GM12878 (cell line): Measurements from ENCODE around the gene TRPT1. TPM values are rescaled to one million over a fixed set of nuclear protein-coding genes. Genes with fewer than 3 reads are reported as not detected.

Experiments used
- BCL11A ChIP-seq: IDR thresholded peaks from 2 replicates; pipeline ENCODE4 v1.6.1; 2011; ENCODE audit warnings: low read depth, low read length
- BRCA1 ChIP-seq: IDR thresholded peaks from 2 replicates; pipeline ENCODE4 v1.6.1; 2011; ENCODE audit warnings: low read depth, low read length, improper control_type of control experiment
- CBX3 ChIP-seq: fragments of 200-600 bp; sonication (generic); IDR thresholded peaks from 2 replicates; pipeline ENCODE4 v1.6.1; 2016; ENCODE audit warnings: low read depth, borderline replicate concordance
- CBX5 ChIP-seq: sonication (generic); IDR thresholded peaks from 2 replicates; pipeline ENCODE4 v1.6.1; 2016; ENCODE audit warnings: low read depth, moderate library complexity, mild to moderate bottlenecking, inconsistent platforms
- ETV6 ChIP-seq, 2 experiments: fragments of 450-650 bp in 1 of 2; IDR thresholded peaks in 1 of 2; conservative IDR thresholded peaks in 1 of 2; 2 replicates each; pipeline ENCODE4 v1.6.1; 2014; ENCODE audit warnings: antibody characterized with exemption in 1 of 2, borderline replicate concordance in 1 of 2, low read depth in 1 of 2, mild to moderate bottlenecking in 1 of 2, moderate library complexity in 1 of 2
- NFIC ChIP-seq: IDR thresholded peaks from 2 replicates; pipeline ENCODE4 v1.6.1; 2012; ENCODE audit warnings: low read depth, mild to moderate bottlenecking, inconsistent platforms, low read length, moderate library complexity
- NFYB ChIP-seq: IDR thresholded peaks from 2 replicates; pipeline ENCODE4 v1.6.1; 2011; ENCODE audit warnings: low read depth, mild to moderate bottlenecking, low read length, improper control_type of control experiment, moderate library complexity; ENCODE audit not compliant: insufficient read depth
- NRF1 ChIP-seq: conservative IDR thresholded peaks from 2 replicates; pipeline ENCODE4 v1.6.1; 2011; ENCODE audit warnings: mild to moderate bottlenecking, low read depth, low read length, improper control_type of control experiment
- POLR2AphosphoS2 ChIP-seq: IDR thresholded peaks from 2 replicates; pipeline ENCODE4 v1.6.1; 2011; ENCODE audit warnings: low read depth, mild to moderate bottlenecking, low read length, improper control_type of control experiment, moderate library complexity
- RCOR1 ChIP-seq: conservative IDR thresholded peaks from 2 replicates; pipeline ENCODE4 v1.6.1; 2012; ENCODE audit warnings: low read depth, low read length, improper control_type of control experiment
- SREBF2 ChIP-seq: IDR thresholded peaks from 2 replicates; pipeline ENCODE4 v1.6.1; 2012; ENCODE audit warnings: mild to moderate bottlenecking, low read length
- TCF3 ChIP-seq: IDR thresholded peaks from 2 replicates; pipeline ENCODE4 v1.6.1; 2012; ENCODE audit warnings: low read depth, mild to moderate bottlenecking, low read length, borderline replicate concordance; ENCODE audit not compliant: insufficient read depth
- YY1 ChIP-seq: IDR thresholded peaks from 2 replicates; pipeline ENCODE4 v1.6.1; 2011; ENCODE audit warnings: low read depth, mild to moderate bottlenecking, low read length
- ZBTB11 ChIP-seq: fragments of 450-650 bp; formaldehyde crosslinking; IDR thresholded peaks from 2 replicates; pipeline ENCODE4 v1.5.0; 2022; ENCODE audit warnings: mild to moderate bottlenecking, missing genetic modification characterization
- ZNF207 ChIP-seq: fragments of 450-650 bp; IDR thresholded peaks from 2 replicates; pipeline ENCODE4 v1.6.1; 2014; ENCODE audit warnings: antibody characterized with exemption, mild to moderate bottlenecking, borderline replicate concordance
- ZNF274 ChIP-seq: IDR thresholded peaks from one replicate; pipeline ENCODE4 v1.8.0; 2011; ENCODE audit not compliant: insufficient read length, insufficient read depth
- ZZZ3 ChIP-seq: IDR thresholded peaks from 2 replicates; pipeline ENCODE4 v1.6.1; 2011; ENCODE audit warnings: low read depth; ENCODE audit not compliant: control insufficient read depth, insufficient read length
- polyA plus RNA-seq, 11 experiments: library from polyadenylated mRNA; depleted of rRNA in 4 of 11; unstranded in 6 of 11; stranded (reverse) in 5 of 11; fragments of >200 nt; fragmentation: Nextera tagmentation in 4 of 11; fragmentation: Illumina TruSeq in 1 of 11; extraction: Ambion mirVana in 4 of 11; extraction: Trizol in 1 of 11; gene quantifications; 1 replicate in 1 of 11; 2 replicates in 10 of 11; pipeline versions ENCODE4 v1.2.1 to v1.2.3, GENCODE V29; 2011 to 2016; ENCODE audit warnings: inconsistent platforms in 2 of 11, missing spikeins in 2 of 11, low read depth in 1 of 11
- total RNA-seq, 4 experiments: library from RNA; depleted of rRNA in 3 of 4; stranded (reverse); fragments of >200 nt in 3 of 4; fragmentation: Illumina TruSeq in 1 of 4; extraction: Trizol in 1 of 4; gene quantifications; 2 replicates each; pipeline versions ENCODE4 v1.2.1 to v1.2.3, GENCODE V29; 2013 to 2021
- TF ChIP-seq, protein P1 (sequence below): fragments of 450-650 bp; conservative IDR thresholded peaks from 2 replicates; pipeline ENCODE4 v1.6.1; 2017; ENCODE audit warnings: mild to moderate bottlenecking, moderate library complexity
- TF ChIP-seq, protein P2 (sequence below): IDR thresholded peaks from 2 replicates; pipeline ENCODE4 v1.6.1; 2012; ENCODE audit warnings: improper control_type of control experiment, low read depth, low read length; ENCODE audit not compliant: insufficient replicate concordance

Gene TRPT1
- total and polyA plus RNA-seq, 10 of the 15 experiments (the other 5 are each of a cell fraction or from before 2014, with no cell fraction given): 7.1 to 63.0 (median 31.4) TPM

DNA sequence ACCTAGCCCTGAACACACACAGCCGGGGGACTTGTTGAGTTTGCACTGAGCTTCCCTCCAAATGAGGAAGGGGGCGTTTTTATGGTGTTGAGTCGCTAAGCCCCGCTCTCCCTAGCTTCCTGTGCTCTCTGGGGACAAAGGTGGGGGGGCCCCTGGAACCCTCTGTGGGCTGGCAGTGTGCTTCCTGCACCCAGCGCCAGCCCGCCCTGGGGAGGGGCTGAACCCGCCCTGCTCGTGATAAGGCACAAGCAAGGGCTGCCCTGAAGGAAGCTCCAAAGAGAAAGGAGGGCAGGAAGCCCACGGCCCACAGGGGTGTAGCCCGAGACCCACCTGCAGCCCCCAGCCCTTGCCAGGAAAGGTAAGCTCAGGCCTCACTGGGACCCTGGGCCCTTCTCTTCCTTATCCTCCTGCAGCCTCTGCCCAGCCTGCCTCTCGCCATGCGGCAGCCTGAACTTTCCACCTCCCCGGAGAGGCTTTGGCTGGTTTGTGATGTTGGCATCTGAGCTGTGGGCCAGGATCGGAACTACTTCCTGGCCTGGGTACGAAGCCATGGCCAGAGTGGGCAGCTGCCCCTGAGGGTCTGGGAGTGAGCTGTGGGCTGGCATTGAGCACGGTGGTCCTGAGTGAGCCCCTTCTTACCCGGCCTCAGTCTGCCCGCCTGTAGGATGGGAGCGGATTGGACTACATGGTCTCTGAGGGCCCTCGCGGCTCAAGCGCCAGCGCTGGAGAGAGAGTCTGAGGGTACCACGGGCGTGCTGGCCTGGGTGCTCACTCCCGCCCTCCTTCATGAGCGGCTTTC, 19.3 kb downstream of the TRPT1 start, which contains the start of gene FERMT3 (continued):
- TF ChIP-seq ZNF207 (no peak), ZNF274 (no peak), NRF1 (no peak), ZBTB11 (CRISPR knock-in tag) (no peak), NFYB (no peak), BCL11A (no peak), POLR2AphosphoS2 (peak; percentile 78; the same call in 1 of the 2 replicates), BRCA1 (no peak), TCF3 (peak; percentile 3; the same call in 1 of the 2 replicates), CBX5 (no peak), CBX3 (no peak), NFIC (no peak), SREBF2 (no peak), ETV6 (conservative IDR thresholded peaks at IDR 0.05 in 1 of 2, IDR thresholded peaks at IDR 0.05 in 1 of 2; ENCODE audit: borderline replicate concordance in 1 of 2, low read depth in 1 of 2) (no peak), YY1 (no peak), ZZZ3 (no peak), RCOR1 (no peak)
- TF ChIP-seq, protein P1, sequence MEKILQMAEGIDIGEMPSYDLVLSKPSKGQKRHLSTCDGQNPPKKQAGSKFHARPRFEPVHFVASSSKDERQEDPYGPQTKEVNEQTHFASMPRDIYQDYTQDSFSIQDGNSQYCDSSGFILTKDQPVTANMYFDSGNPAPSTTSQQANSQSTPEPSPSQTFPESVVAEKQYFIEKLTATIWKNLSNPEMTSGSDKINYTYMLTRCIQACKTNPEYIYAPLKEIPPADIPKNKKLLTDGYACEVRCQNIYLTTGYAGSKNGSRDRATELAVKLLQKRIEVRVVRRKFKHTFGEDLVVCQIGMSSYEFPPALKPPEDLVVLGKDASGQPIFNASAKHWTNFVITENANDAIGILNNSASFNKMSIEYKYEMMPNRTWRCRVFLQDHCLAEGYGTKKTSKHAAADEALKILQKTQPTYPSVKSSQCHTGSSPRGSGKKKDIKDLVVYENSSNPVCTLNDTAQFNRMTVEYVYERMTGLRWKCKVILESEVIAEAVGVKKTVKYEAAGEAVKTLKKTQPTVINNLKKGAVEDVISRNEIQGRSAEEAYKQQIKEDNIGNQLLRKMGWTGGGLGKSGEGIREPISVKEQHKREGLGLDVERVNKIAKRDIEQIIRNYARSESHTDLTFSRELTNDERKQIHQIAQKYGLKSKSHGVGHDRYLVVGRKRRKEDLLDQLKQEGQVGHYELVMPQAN: no peak
- TF ChIP-seq, protein P2, sequence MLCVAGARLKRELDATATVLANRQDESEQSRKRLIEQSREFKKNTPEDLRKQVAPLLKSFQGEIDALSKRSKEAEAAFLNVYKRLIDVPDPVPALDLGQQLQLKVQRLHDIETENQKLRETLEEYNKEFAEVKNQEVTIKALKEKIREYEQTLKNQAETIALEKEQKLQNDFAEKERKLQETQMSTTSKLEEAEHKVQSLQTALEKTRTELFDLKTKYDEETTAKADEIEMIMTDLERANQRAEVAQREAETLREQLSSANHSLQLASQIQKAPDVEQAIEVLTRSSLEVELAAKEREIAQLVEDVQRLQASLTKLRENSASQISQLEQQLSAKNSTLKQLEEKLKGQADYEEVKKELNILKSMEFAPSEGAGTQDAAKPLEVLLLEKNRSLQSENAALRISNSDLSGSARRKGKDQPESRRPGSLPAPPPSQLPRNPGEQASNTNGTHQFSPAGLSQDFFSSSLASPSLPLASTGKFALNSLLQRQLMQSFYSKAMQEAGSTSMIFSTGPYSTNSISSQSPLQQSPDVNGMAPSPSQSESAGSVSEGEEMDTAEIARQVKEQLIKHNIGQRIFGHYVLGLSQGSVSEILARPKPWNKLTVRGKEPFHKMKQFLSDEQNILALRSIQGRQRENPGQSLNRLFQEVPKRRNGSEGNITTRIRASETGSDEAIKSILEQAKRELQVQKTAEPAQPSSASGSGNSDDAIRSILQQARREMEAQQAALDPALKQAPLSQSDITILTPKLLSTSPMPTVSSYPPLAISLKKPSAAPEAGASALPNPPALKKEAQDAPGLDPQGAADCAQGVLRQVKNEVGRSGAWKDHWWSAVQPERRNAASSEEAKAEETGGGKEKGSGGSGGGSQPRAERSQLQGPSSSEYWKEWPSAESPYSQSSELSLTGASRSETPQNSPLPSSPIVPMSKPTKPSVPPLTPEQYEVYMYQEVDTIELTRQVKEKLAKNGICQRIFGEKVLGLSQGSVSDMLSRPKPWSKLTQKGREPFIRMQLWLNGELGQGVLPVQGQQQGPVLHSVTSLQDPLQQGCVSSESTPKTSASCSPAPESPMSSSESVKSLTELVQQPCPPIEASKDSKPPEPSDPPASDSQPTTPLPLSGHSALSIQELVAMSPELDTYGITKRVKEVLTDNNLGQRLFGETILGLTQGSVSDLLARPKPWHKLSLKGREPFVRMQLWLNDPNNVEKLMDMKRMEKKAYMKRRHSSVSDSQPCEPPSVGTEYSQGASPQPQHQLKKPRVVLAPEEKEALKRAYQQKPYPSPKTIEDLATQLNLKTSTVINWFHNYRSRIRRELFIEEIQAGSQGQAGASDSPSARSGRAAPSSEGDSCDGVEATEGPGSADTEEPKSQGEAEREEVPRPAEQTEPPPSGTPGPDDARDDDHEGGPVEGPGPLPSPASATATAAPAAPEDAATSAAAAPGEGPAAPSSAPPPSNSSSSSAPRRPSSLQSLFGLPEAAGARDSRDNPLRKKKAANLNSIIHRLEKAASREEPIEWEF: no peak
